SJCRH30 (cell line): ENCODE measurements around the gene GAL3ST3. TPM values are rescaled to one million over a fixed set of nuclear protein-coding genes. Genes with fewer than 3 reads are reported as not detected.
"Not testable (repeated sequence)": the region's sequence is repeated elsewhere in the genome, so short reads cannot be mapped to it uniquely, and the experiment has no call there.

Experiments
- DNase-seq, 2 experiments: peaks; one replicate each; pipeline ENCODE4 v3.0.0-alpha.2; 2015 to 2020
- H3K27ac ChIP-seq: fragments of 250-450 bp; sonication (Bioruptor Pico); 2 replicates; pipeline ENCODE4 v1.5.1; 2020; ENCODE audit warnings: mild to moderate bottlenecking, moderate library complexity
- H3K27me3 ChIP-seq: fragments of 250-450 bp; sonication (Bioruptor Pico); 2 replicates; pipeline ENCODE4 v1.5.1; 2020; ENCODE audit warnings: mild to moderate bottlenecking, moderate library complexity
- H3K36me3 ChIP-seq: fragments of 250-450 bp; sonication (Bioruptor Pico); 2 replicates; pipeline ENCODE4 v1.5.1; 2020; ENCODE audit warnings: mild to moderate bottlenecking, moderate library complexity
- H3K4me1 ChIP-seq: fragments of 250-450 bp; sonication (Bioruptor Pico); 2 replicates; pipeline ENCODE4 v1.5.1; 2020; ENCODE audit warnings: mild to moderate bottlenecking, moderate library complexity
- H3K4me3 ChIP-seq: fragments of 250-450 bp; sonication (Bioruptor Pico); 2 replicates; pipeline ENCODE4 v1.5.1; 2020; ENCODE audit warnings: mild to moderate bottlenecking, moderate library complexity
- H3K9me3 ChIP-seq: fragments of 250-450 bp; sonication (Bioruptor Pico); replicated peaks from 2 replicates; pipeline ENCODE4 v1.5.1; 2020; ENCODE audit warnings: mild to moderate bottlenecking, moderate library complexity
- total RNA-seq: library from RNA; depleted of rRNA; stranded (reverse); fragments of >200 nt; shearing (Covaris generic); gene quantifications from 2 replicates; pipeline ENCODE4 v1.2.3, GENCODE V29; 2014

The GAL3ST3 gene
- total RNA-seq, 1 experiment from 2014 or later, result not detected

GRCh38 chr11:66042227-66042995, 6.5 kb downstream of the GAL3ST3 start:
- H3K4me3 ChIP-seq, result no peak overlapping the region
- peaks cover 5% of the 10 kb centered on the region; the same call in 1 of the 2 replicates for H3K4me1 ChIP-seq
- H3K9me3 ChIP-seq, result no peaks in the 10 kb centered on the region
- H3K27ac ChIP-seq, result no peak overlapping the region
- no peak for DNase-seq
- H3K27me3 ChIP-seq, result peaks cover 5% of the 10 kb centered on the region; the same call in 1 of the 2 replicates
- no peaks in the 10 kb centered on the region for H3K36me3 ChIP-seq

GRCh38 chr11:66039765-66040164, 9.2 kb downstream of the GAL3ST3 start:
- no peaks in the 10 kb centered on the region; the same call in 1 of the 2 replicates for H3K4me1 ChIP-seq
- H3K9me3 ChIP-seq, result no peaks in the 10 kb centered on the region
- no peak for DNase-seq
- H3K27ac ChIP-seq, result no peak overlapping the region
- H3K4me3 ChIP-seq, result no peak overlapping the region
- H3K36me3 ChIP-seq, result no peaks in the 10 kb centered on the region
- H3K27me3 ChIP-seq, result no peaks in the 10 kb centered on the region

GRCh38 chr11:66037327-66037726, 11.6 kb downstream of the GAL3ST3 start:
- no peaks in the 10 kb centered on the region for H3K27me3 ChIP-seq
- no peaks in the 10 kb centered on the region for H3K9me3 ChIP-seq
- no peak for DNase-seq
- no peaks in the 10 kb centered on the region; the same call in 1 of the 2 replicates for H3K4me1 ChIP-seq
- H3K27ac ChIP-seq, result no peak overlapping the region
- no peaks in the 10 kb centered on the region for H3K36me3 ChIP-seq
- H3K4me3 ChIP-seq, result no peak overlapping the region

GRCh38 chr11:66036334-66036710, 12.6 kb downstream of the GAL3ST3 start:
- H3K4me1 ChIP-seq, result no peaks in the 10 kb centered on the region; the same call in 1 of the 2 replicates
- H3K27ac ChIP-seq, result no peak overlapping the region
- H3K36me3 ChIP-seq, result no peaks in the 10 kb centered on the region
- DNase-seq, result no peak
- H3K9me3 ChIP-seq, result no peaks in the 10 kb centered on the region
- H3K4me3 ChIP-seq, result no peak overlapping the region
- H3K27me3 ChIP-seq, result no peaks in the 10 kb centered on the region; the same call in 1 of the 2 replicates

GRCh38 chr11:66035653-66036333, 13.2 kb downstream of the GAL3ST3 start:
- H3K27ac ChIP-seq, result no peak overlapping the region
- no peak for DNase-seq
- no peaks in the 10 kb centered on the region for H3K9me3 ChIP-seq
- H3K36me3 ChIP-seq, result no peaks in the 10 kb centered on the region
- H3K27me3 ChIP-seq, result no peaks in the 10 kb centered on the region; the same call in 1 of the 2 replicates
- H3K4me1 ChIP-seq, result no peaks in the 10 kb centered on the region; the same call in 1 of the 2 replicates
- no peak overlapping the region for H3K4me3 ChIP-seq

- H3K27me3 ChIP-seq, result no peaks in the 10 kb centered on the region; the same call in 1 of the 2 replicates
- no peak for DNase-seq
- no peak overlapping the region for H3K4me3 ChIP-seq
- H3K36me3 ChIP-seq, result no peaks in the 10 kb centered on the region
- H3K27ac ChIP-seq, result no peak overlapping the region
- no peaks in the 10 kb centered on the region for H3K9me3 ChIP-seq
- H3K4me1 ChIP-seq, result no peaks in the 10 kb centered on the region
Measured at GRCh38 chr11:66032957-66033735, 15.8 kb downstream of the GAL3ST3 start.

- Histone ChIP-seq H3K36me3 (no peaks in the 10 kb centered on the region), H3K9me3 (no peaks in the 10 kb centered on the region), H3K27me3 (no peaks in the 10 kb centered on the region), H3K4me1 (peaks cover 6% of the 10 kb centered on the region), H3K27ac (no peak within 1 kb of the TSS), H3K4me3 (no peak within 1 kb of the TSS)
- no peak for DNase-seq
Measured at GRCh38 chr11:66026017-66026529, 22.9 kb downstream of the GAL3ST3 start, which contains the start of gene CATSPER1. CATSPER1 (minus strand) TSS chr11:66026479; CDS start chr11:66026379, 100 bp downstream.

- H3K9me3 ChIP-seq, DNase-seq, H3K27me3 ChIP-seq, H3K27ac ChIP-seq, H3K4me3 ChIP-seq, H3K4me1 ChIP-seq, H3K36me3 ChIP-seq: not testable (repeated sequence)
Measured at GRCh38 chr11:66023186-66023440, 25.8 kb downstream of the GAL3ST3 start.

- Histone ChIP-seq H3K36me3 (no peaks in the 10 kb centered on the region), H3K4me3 (no peak overlapping the region), H3K9me3 (no peaks in the 10 kb centered on the region), H3K27ac (no peak overlapping the region), H3K4me1 (peaks cover 9% of the 10 kb centered on the region), H3K27me3 (no peaks in the 10 kb centered on the region)
- peak; percentile 72 to 86 for DNase-seq
Measured at GRCh38 chr11:66022401-66023185, 26.4 kb downstream of the GAL3ST3 start.

- H3K27me3 ChIP-seq, result no peaks in the 10 kb centered on the region
- no peaks in the 10 kb centered on the region for H3K9me3 ChIP-seq
- no peak overlapping the region for H3K4me3 ChIP-seq
- no peak overlapping the region for H3K27ac ChIP-seq
- peak; percentile 82 to 84 for DNase-seq
- H3K4me1 ChIP-seq, result peaks cover 13% of the 10 kb centered on the region
- H3K36me3 ChIP-seq, result no peaks in the 10 kb centered on the region
Measured at GRCh38 chr11:66020618-66021357, 28.2 kb downstream of the GAL3ST3 start.

- no peak for DNase-seq
- H3K27me3 ChIP-seq, result no peaks in the 10 kb centered on the region
- no peak overlapping the region for H3K27ac ChIP-seq
- no peak overlapping the region for H3K4me3 ChIP-seq
- H3K4me1 ChIP-seq, result peaks cover 18% of the 10 kb centered on the region
- H3K9me3 ChIP-seq, result no peaks in the 10 kb centered on the region
- no peaks in the 10 kb centered on the region for H3K36me3 ChIP-seq
Measured at GRCh38 chr11:66020212-66020611, 28.7 kb downstream of the GAL3ST3 start.

- Histone ChIP-seq H3K27ac (no peak overlapping the region), H3K4me3 (no peak overlapping the region), H3K36me3 (no peaks in the 10 kb centered on the region), H3K4me1 (peaks cover 30% of the 10 kb centered on the region), H3K9me3 (no peaks in the 10 kb centered on the region), H3K27me3 (no peaks in the 10 kb centered on the region)
- DNase-seq, result no peak
Measured at GRCh38 chr11:66017321-66017720, 31.6 kb downstream of the GAL3ST3 start.

- H3K27ac ChIP-seq, result no peak overlapping the region
- H3K27me3 ChIP-seq, result no peaks in the 10 kb centered on the region
- H3K36me3 ChIP-seq, result no peaks in the 10 kb centered on the region
- no peaks in the 10 kb centered on the region for H3K9me3 ChIP-seq
- no peak for DNase-seq
- no peak overlapping the region for H3K4me3 ChIP-seq
- H3K4me1 ChIP-seq, result peaks cover 30% of the 10 kb centered on the region
Measured at GRCh38 chr11:66016793-66017177, 32.2 kb downstream of the GAL3ST3 start.
